Upper lobe of left lung (tissue), 6 donors: ENCODE measurements around the gene GALNT7. TPM values are rescaled to one million over a fixed set of nuclear protein-coding genes. Genes with fewer than 3 reads are reported as not detected.
A peak's percentile ranks its signal among the peaks of the same experiment; 100 is the strongest.

Source experiments
- ATAC-seq, 2 donors: fragments of 200-7000 bp; cut with Tn5 transposase; one replicate each; pipeline ENCODE4 v1.9.1; 2022; ENCODE audit warnings: mild to moderate bottlenecking in 2 of 2, moderate library complexity in 2 of 2; ENCODE audit not compliant: low FRiP score in 2 of 2
- DNase-seq, 2 donors: peaks; one replicate each; pipeline ENCODE4 v3.0.0-alpha.2; 2019 to 2020
- H3K27ac ChIP-seq, 4 donors: fragments of 200-600 bp; sonication (generic); one replicate each; pipeline ENCODE4 v1.5.1; 2016 to 2019
- H3K27me3 ChIP-seq, 4 donors: fragments of 200-600 bp; sonication (generic); one replicate each; pipeline ENCODE4 v1.5.1; 2017 to 2019
- H3K36me3 ChIP-seq, 4 donors: fragments of 200-600 bp; sonication (generic); one replicate each; pipeline ENCODE4 v1.5.1; 2016 to 2019
- H3K4me1 ChIP-seq, 4 donors: fragments of 200-600 bp; sonication (generic); one replicate each; pipeline ENCODE4 v1.5.1; 2018 to 2019
- H3K4me3 ChIP-seq, 4 donors: fragments of 200-600 bp; sonication (generic); one replicate each; pipeline ENCODE4 v1.5.1; 2017 to 2019; ENCODE audit warnings: mild to moderate bottlenecking in 2 of 4, moderate library complexity in 1 of 4
- H3K9me3 ChIP-seq, 4 donors: fragments of 200-600 bp; sonication (generic); one replicate each; pipeline ENCODE4 v1.5.1; 2018 to 2019
- CTCF ChIP-seq, 6 experiments: fragments of 450-650 bp in 4 of 6; fragments of 200-600 bp in 2 of 6; sonication (generic) in 2 of 6; IDR thresholded peaks; one replicate each; pipeline ENCODE4 v1.5.1; 2016 to 2019; ENCODE audit warnings: antibody characterized with exemption in 6 of 6
- EP300 ChIP-seq, 4 donors: sonication (generic); formaldehyde crosslinking; IDR thresholded peaks; one replicate each; pipeline ENCODE4 v1.5.1; 2017; ENCODE audit warnings: antibody characterized with exemption in 4 of 4, control low read depth in 2 of 4
- POLR2A ChIP-seq, 4 donors: fragments of 450-650 bp; IDR thresholded peaks; one replicate each; pipeline ENCODE4 v1.5.1; 2016 to 2017; ENCODE audit warnings: antibody characterized with exemption in 4 of 4, mild to moderate bottlenecking in 2 of 4
- POLR2AphosphoS5 ChIP-seq, 2 donors: sonication (generic); formaldehyde crosslinking; IDR thresholded peaks; one replicate each; pipeline ENCODE4 v1.5.1; 2017; ENCODE audit warnings: antibody characterized with exemption in 2 of 2
- WGBS, 2 donors: methylation state at CpG; one replicate each; pipeline ENCODE4 v1.1.5; 2017 to 2018; 5-methylcytosine and 5-hydroxymethylcytosine counted together
- total RNA-seq, 6 donors: library from RNA; depleted of rRNA in 4 of 6; stranded (reverse); fragments of >200 nt in 4 of 6; gene quantifications; one replicate each; pipeline versions ENCODE4 v1.1.0 to v1.2.1, GENCODE V29; 2016 to 2021
- donor health status: DM: no; HTN: no; CAD: no; lungs with moderate emphysema.
- donor health status: DM: no; HTN: yes; CAD: no; lungs with severe emphysema.

Gene GALNT7
- total RNA-seq, 6 donors from 2014 or later = 5.0 to 68.1 (median 20.1) TPM

- Histone ChIP-seq H3K27me3 (no peaks in the 10 kb centered on the region), H3K27ac (no peak overlapping the region), H3K9me3 (no peaks in the 10 kb centered on the region), H3K4me1 (peaks cover 0 to 14% (median 7%) of the 10 kb centered on the region in 4 donors), H3K36me3 (no peaks in the 10 kb centered on the region), H3K4me3 (no peak overlapping the region)
- TF ChIP-seq EP300 (IDR thresholded peaks at IDR 0.05) (no peak), POLR2AphosphoS5 (IDR thresholded peaks at IDR 0.05) (no peak), POLR2A (IDR thresholded peaks at IDR 0.05) (no peak), CTCF (IDR thresholded peaks at IDR 0.05) (no peak)
- no peak for DNase-seq
- ATAC-seq = no peak
- WGBS, 2 donors = 19 to 37% methylated on average over 2 of the region's 2 CpGs
These were observed 196.9 kb downstream of the GALNT7 start for GRCh38 chr4:173365359-173365996.

GRCh38 chr4:173367285-173367684, 198.7 kb downstream of the GALNT7 start:
- Histone ChIP-seq H3K9me3 (no peaks in the 10 kb centered on the region), H3K27me3 (no peaks in the 10 kb centered on the region), H3K36me3 (no peaks in the 10 kb centered on the region), H3K4me3 (no peak overlapping the region), H3K27ac (no peak overlapping the region), H3K4me1 (peaks cover 1 to 16% (median 8%) of the 10 kb centered on the region in 4 donors)
- no peak for ATAC-seq
- TF ChIP-seq POLR2AphosphoS5 (IDR thresholded peaks at IDR 0.05) (no peak), CTCF (IDR thresholded peaks at IDR 0.05) (no peak), POLR2A (IDR thresholded peaks at IDR 0.05) (no peak), EP300 (IDR thresholded peaks at IDR 0.05) (no peak)
- no peak for DNase-seq

- Histone ChIP-seq H3K4me1 (peaks cover 7 to 22% (median 14%) of the 10 kb centered on the region in 4 donors), H3K4me3 (no peak overlapping the region), H3K27me3 (no peaks in the 10 kb centered on the region), H3K36me3 (no peaks in the 10 kb centered on the region), H3K27ac (no peak overlapping the region), H3K9me3 (no peaks in the 10 kb centered on the region)
- no peak for DNase-seq
- ATAC-seq = no peak
- 62 to 69% methylated on average over 4 of the region's 4 CpGs for WGBS, 2 donors
- TF ChIP-seq POLR2AphosphoS5 (IDR thresholded peaks at IDR 0.05) = no peak
- TF ChIP-seq EP300 (IDR thresholded peaks at IDR 0.05) = no peak
- TF ChIP-seq POLR2A (IDR thresholded peaks at IDR 0.05) = no peak
These were observed 199.3 kb downstream of the GALNT7 start for GRCh38 chr4:173367946-173368345.

- no peak for TF ChIP-seq EP300 (IDR thresholded peaks at IDR 0.05)
- no peak for TF ChIP-seq POLR2A (IDR thresholded peaks at IDR 0.05)
- 1% methylated on average over 13 to 14 of the region's 14 CpGs for WGBS, 2 donors
These were observed 201.5 kb downstream of the GALNT7 start for GRCh38 chr4:173370130-173370476.

GRCh38 chr4:173370477-173371291, 202.1 kb downstream of the GALNT7 start, which contains the start of gene SAP30:
TSS of gene SAP30 (plus strand) at chr4:173370954. CDS start at chr4:173371183, 229 bp downstream.
- Histone ChIP-seq H3K27ac (peak within 1 kb of the TSS; percentile 90 to 97 (median 92)), H3K4me1 (peaks cover 8 to 31% (median 16%) of the 10 kb centered on the region in 4 donors), H3K4me3 (peak within 1 kb of the TSS; percentile 73 to 94 (median 90)), H3K36me3 (peaks cover 0 to 3% (median 0%) of the 10 kb centered on the region in 4 donors), H3K27me3 (no peaks in the 10 kb centered on the region), H3K9me3 (no peaks in the 10 kb centered on the region)
- 0 to 1% methylated on average over 42 to 43 of the region's 72 CpGs for WGBS, 2 donors
- TF ChIP-seq CTCF (IDR thresholded peaks at IDR 0.05) (peak in 2 of 6 experiments; percentile 8 to 12), POLR2A (IDR thresholded peaks at IDR 0.05) (peak; percentile 70 to 99 (median 88)), POLR2AphosphoS5 (IDR thresholded peaks at IDR 0.05) (peak; percentile 89 to 99), EP300 (IDR thresholded peaks at IDR 0.05) (no peak)
- peak; percentile 97 to 100 for ATAC-seq
- peak; percentile 96 to 98 for DNase-seq

More at GRCh38 chr4:173370130-173370476, 201.5 kb downstream of the GALNT7 start:
- Histone ChIP-seq H3K4me1 (peaks cover 8 to 31% (median 16%) of the 10 kb centered on the region in 4 donors), H3K36me3 (peaks cover 0 to 3% (median 0%) of the 10 kb centered on the region in 4 donors), H3K9me3 (no peaks in the 10 kb centered on the region), H3K27ac (peak overlapping the region; percentile 90 to 97 (median 92)), H3K27me3 (no peaks in the 10 kb centered on the region), H3K4me3 (peak overlapping the region; percentile 51 to 94 (median 90))
- DNase-seq (peak in 1 of 2 donors; percentile 44), ATAC-seq (peak; percentile 3 to 12)
